ENCODE results near the gene DNAH17.

Gene DNAH17

GRCh38 chr17:78493450-78493849 is 83.7 kb downstream of the DNAH17 start:
- no peaks in the 10 kb centered on the region for H3K27me3 ChIP-seq (ENCODE audit: insufficient read depth, low read depth, severe bottlenecking)

GRCh38 chr17:78492116-78492799 is 84.9 kb downstream of the DNAH17 start:
- H3K27me3 ChIP-seq (ENCODE audit: insufficient read depth, low read depth, severe bottlenecking) = no peaks in the 10 kb centered on the region
- TF ChIP-seq, protein P1, sequence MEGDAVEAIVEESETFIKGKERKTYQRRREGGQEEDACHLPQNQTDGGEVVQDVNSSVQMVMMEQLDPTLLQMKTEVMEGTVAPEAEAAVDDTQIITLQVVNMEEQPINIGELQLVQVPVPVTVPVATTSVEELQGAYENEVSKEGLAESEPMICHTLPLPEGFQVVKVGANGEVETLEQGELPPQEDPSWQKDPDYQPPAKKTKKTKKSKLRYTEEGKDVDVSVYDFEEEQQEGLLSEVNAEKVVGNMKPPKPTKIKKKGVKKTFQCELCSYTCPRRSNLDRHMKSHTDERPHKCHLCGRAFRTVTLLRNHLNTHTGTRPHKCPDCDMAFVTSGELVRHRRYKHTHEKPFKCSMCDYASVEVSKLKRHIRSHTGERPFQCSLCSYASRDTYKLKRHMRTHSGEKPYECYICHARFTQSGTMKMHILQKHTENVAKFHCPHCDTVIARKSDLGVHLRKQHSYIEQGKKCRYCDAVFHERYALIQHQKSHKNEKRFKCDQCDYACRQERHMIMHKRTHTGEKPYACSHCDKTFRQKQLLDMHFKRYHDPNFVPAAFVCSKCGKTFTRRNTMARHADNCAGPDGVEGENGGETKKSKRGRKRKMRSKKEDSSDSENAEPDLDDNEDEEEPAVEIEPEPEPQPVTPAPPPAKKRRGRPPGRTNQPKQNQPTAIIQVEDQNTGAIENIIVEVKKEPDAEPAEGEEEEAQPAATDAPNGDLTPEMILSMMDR (IDR thresholded peaks at IDR 0.05; ENCODE audit: low read depth, low read length) = peak; percentile 59
- H3K4me3 ChIP-seq (ENCODE audit: low read depth, low read length) = no peak overlapping the region
- H3K27ac ChIP-seq = no peak overlapping the region
- no peaks in the 10 kb centered on the region for H3K9me3 ChIP-seq (ENCODE audit: severe bottlenecking)
- DNase-seq = peak; percentile 55
- H3K36me3 ChIP-seq = no peaks in the 10 kb centered on the region

More at GRCh38 chr17:78493450-78493849, 83.7 kb downstream of the DNAH17 start:
- Histone ChIP-seq H3K9me3 (ENCODE audit: severe bottlenecking) (no peaks in the 10 kb centered on the region), H3K36me3 (no peaks in the 10 kb centered on the region), H3K4me3 (ENCODE audit: low read depth, low read length) (no peak overlapping the region), H3K27ac (no peak overlapping the region)
- no peak for DNase-seq
- TF ChIP-seq, protein P1 (IDR thresholded peaks at IDR 0.05; ENCODE audit: low read depth, low read length) = no peak

DNA sequence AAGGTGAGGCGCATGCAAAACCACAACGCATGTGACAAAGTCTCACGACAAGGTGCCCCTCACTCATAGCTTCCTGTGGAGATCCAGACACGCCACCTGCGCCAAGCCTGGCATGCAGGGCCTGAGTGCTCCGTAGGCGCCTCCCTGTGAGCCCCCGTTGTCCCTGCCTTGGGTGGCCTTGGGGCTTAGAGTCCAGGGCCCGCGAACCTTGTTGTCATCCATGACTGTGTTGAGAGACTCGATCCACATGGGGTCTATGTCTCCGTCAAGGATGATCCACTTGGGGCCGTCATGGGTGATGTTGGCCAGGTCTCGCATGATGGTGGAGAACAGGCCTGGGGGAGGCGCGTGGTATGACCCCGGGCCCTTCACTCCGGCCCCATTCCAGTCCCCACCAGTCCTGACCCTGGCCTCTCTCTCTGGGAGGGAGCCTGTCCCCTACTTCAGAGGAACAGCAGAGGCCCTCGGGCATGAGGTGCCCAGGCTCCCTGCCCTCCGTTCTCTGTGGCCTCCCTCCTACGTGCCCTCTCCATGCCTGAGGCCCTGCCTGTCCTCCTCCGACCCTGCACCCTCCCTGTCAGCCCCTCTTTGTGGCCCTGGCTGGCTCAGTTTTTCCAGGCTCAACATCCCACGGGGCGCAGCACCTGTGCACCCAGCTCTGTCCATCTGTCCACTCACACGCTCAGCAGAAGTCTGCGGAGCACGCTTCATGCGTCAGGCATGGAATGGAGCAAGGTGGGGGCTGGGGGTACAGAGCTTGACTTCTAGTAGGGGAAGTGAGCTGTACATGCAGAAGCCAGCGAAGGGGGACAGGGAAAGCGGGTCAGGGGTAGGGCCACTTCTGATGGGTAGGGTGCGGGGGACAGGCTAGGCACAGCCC is 85.7 kb downstream of the DNAH17 start:
- Histone ChIP-seq H3K4me3 (ENCODE audit: low read depth, low read length) (no peak overlapping the region), H3K36me3 (no peaks in the 10 kb centered on the region), H3K27ac (no peak overlapping the region), H3K9me3 (ENCODE audit: severe bottlenecking) (no peaks in the 10 kb centered on the region), H3K27me3 (ENCODE audit: insufficient read depth, low read depth, severe bottlenecking) (no peaks in the 10 kb centered on the region)
- TF ChIP-seq, protein P1 (IDR thresholded peaks at IDR 0.05; ENCODE audit: low read depth, low read length) = no peak
- DNase-seq = peak; percentile 42

DNA sequence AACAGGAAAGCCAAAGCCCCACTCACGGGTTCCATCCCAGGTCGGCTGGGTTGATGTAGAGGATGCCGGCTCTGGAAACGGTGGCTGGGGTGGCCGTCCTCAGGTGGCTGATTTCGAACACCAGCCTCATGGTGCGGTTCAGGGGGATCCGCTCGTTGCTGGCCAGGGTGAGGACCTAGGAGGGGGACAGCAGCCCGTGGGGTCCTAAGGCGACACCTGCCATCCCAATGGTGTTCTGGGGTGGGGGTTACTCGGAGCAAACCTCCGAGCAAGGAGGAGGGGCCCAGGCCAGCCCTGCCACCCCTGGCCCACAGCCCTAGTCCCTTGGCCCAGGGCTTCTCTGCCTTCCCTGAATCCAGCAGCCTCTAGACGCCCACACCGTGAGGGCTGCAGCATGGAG is 86.5 kb downstream of the DNAH17 start:
- TF ChIP-seq, protein P1 (IDR thresholded peaks at IDR 0.05; ENCODE audit: low read depth, low read length) = no peak
- H3K27ac ChIP-seq = no peak overlapping the region

DNA sequence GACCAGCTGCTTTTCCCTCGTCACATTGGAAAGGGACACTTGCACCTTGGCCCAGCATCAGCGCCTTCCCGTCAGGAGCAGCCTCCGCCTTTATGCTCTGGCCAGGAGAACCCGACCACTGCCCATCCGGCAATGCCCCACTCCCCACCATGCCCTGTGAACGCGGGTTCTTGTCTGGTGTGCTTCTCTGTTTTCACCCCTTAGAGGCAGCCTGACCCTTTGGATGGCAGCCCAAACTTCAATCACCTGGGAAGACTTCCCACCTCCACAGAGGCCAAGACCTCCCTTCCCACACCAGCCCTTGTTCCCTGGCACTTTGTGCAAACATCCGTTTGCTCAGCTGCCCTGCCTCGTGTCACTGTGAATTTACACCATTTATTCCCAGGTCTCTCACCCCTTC is 87.0 kb downstream of the DNAH17 start:
- Histone ChIP-seq H3K4me3 (ENCODE audit: low read depth, low read length) (no peak overlapping the region), H3K27me3 (ENCODE audit: insufficient read depth, low read depth, severe bottlenecking) (no peaks in the 10 kb centered on the region), H3K36me3 (no peaks in the 10 kb centered on the region), H3K27ac (no peak overlapping the region), H3K9me3 (ENCODE audit: severe bottlenecking) (no peaks in the 10 kb centered on the region)
- TF ChIP-seq, protein P1 (IDR thresholded peaks at IDR 0.05; ENCODE audit: low read depth, low read length) = no peak
- DNase-seq = no peak

More for the DNA sequence above, 86.5 kb downstream of the DNAH17 start:
- Histone ChIP-seq H3K27me3 (ENCODE audit: insufficient read depth, low read depth, severe bottlenecking) (no peaks in the 10 kb centered on the region), H3K36me3 (no peaks in the 10 kb centered on the region), H3K9me3 (ENCODE audit: severe bottlenecking) (no peaks in the 10 kb centered on the region), H3K4me3 (ENCODE audit: low read depth, low read length) (no peak overlapping the region)
- no peak for DNase-seq

Data from WERI-Rb-1 (cell line).